Esophagus squamous epithelium (tissue), 5 donors: ENCODE results near the gene PGBD5. TPM values are rescaled to one million over a fixed set of nuclear protein-coding genes. Genes with fewer than 3 reads are reported as not detected.
"Not testable (repeated sequence)": the region's sequence is repeated elsewhere in the genome, so short reads cannot be mapped to it uniquely, and the experiment has no call there.

Experiments
- DNase-seq: peaks from one replicate; lab custom pipeline; 2025; lab: John Stamatoyannopoulos, UW
- H3K27ac ChIP-seq, 4 donors: fragments of 200-600 bp; sonication (generic); one replicate each; pipeline ENCODE4 v1.5.1; 2016 to 2019; ENCODE audit warnings: mild to moderate bottlenecking in 1 of 4
- H3K27me3 ChIP-seq, 4 donors: fragments of 200-600 bp; sonication (generic); 1 replicate in 3 of 4; 2 replicates in 1 of 4; pipeline versions ENCODE4 v1.5.1 to v1.6.0; 2017 to 2021; ENCODE audit warnings: antibody characterized with exemption in 1 of 4
- H3K36me3 ChIP-seq, 3 donors: fragments of 200-600 bp; sonication (generic); one replicate each; pipeline ENCODE4 v1.5.1; 2016 to 2019
- H3K4me1 ChIP-seq, 3 donors: fragments of 200-600 bp; sonication (generic); one replicate each; pipeline ENCODE4 v1.5.1; 2017 to 2019
- H3K4me3 ChIP-seq, 4 donors: fragments of 200-600 bp; sonication (generic); 1 replicate in 3 of 4; 2 replicates in 1 of 4; pipeline ENCODE4 v1.5.1; 2016 to 2019; ENCODE audit warnings: mild to moderate bottlenecking in 2 of 4, moderate library complexity in 1 of 4
- H3K9me3 ChIP-seq, 3 donors: fragments of 200-600 bp; sonication (generic); one replicate each; pipeline ENCODE4 v1.5.1; 2016 to 2019
- CTCF ChIP-seq, 6 experiments: fragments of 450-650 bp in 4 of 6; fragments of 200-600 bp in 2 of 6; sonication (generic) in 2 of 6; IDR thresholded peaks; one replicate each; pipeline ENCODE4 v1.5.1; 2016 to 2019; ENCODE audit warnings: antibody characterized with exemption in 6 of 6, mild to moderate bottlenecking in 4 of 6, moderate library complexity in 4 of 6
- POLR2A ChIP-seq, 4 donors: fragments of 450-650 bp; IDR thresholded peaks; one replicate each; pipeline ENCODE4 v1.6.1; 2017; ENCODE audit warnings: antibody characterized with exemption in 4 of 4, mild to moderate bottlenecking in 4 of 4, moderate library complexity in 3 of 4
- WGBS, 2 donors: methylation state at CpG; one replicate each; pipeline ENCODE4 v1.1.5; 2018; 5-methylcytosine and 5-hydroxymethylcytosine counted together
- intact Hi-C: fragments of 100-400 bp; cut with DNase I; formaldehyde crosslinking; loops from one replicate; pipeline ENCODE4 v1.15.0; 2022
- total RNA-seq, 4 donors: library from RNA; depleted of rRNA; stranded (reverse); fragments of >200 nt; gene quantifications; one replicate each; pipeline ENCODE4 v1.1.0, GENCODE V29; 2016
- donor health status: DM: yes; HTN: yes; CAD: no.

The PGBD5 gene
- 1 to 10 TPM in 3 of 4 donors, under 1 TPM in 1; under 0.01 to 6.1 (median 3.0) TPM for total RNA-seq

- Histone ChIP-seq H3K4me3 (peak within 1 kb of the TSS; percentile 33 to 78 (median 56)), H3K4me1 (peaks cover 11 to 25% (median 12%) of the 10 kb centered on the region in 3 donors), H3K27me3 (peaks cover 0 to 90% (median 8%) of the 10 kb centered on the region in 4 donors), H3K9me3 (no peaks in the 10 kb centered on the region), H3K36me3 (no peaks in the 10 kb centered on the region), H3K27ac (no peak within 1 kb of the TSS)
- WGBS, 2 donors = 7 to 15% methylated on average over 7 to 9 of the region's 93 CpGs
- TF ChIP-seq CTCF (IDR thresholded peaks at IDR 0.05) = no peak
- TF ChIP-seq POLR2A (IDR thresholded peaks at IDR 0.05) = no peak
- DNase-seq = no peak
- intact Hi-C loops = no loop called here
Measured at GRCh38 chr1:230426246-230427093, at the start of gene PGBD5. Gene PGBD5 (minus strand): TSS chr1:230426332. CDS start chr1:230425928, 404 bp downstream.

GRCh38 chr1:230474924-230475323 is 48.8 kb upstream of the PGBD5 start:
- intact Hi-C loops, H3K4me1 ChIP-seq, H3K27ac ChIP-seq, H3K9me3 ChIP-seq, DNase-seq, H3K4me3 ChIP-seq, H3K36me3 ChIP-seq: not testable (repeated sequence)
- H3K27me3 ChIP-seq = peaks cover 0 to 28% (median 0%) of the 10 kb centered on the region in 4 donors
- WGBS, 2 donors = 67 to 86% methylated on average over 5 of the region's 5 CpGs

- H3K4me3 ChIP-seq, H3K36me3 ChIP-seq, H3K9me3 ChIP-seq, DNase-seq, intact Hi-C loops, H3K27me3 ChIP-seq, H3K27ac ChIP-seq, H3K4me1 ChIP-seq: not testable (repeated sequence)
- WGBS, 2 donors = 88 to 100% methylated on average over 1 of the region's 1 CpG
Measured at GRCh38 chr1:230470750-230471149, 44.6 kb upstream of the PGBD5 start.

GRCh38 chr1:230469271-230469670 is 43.1 kb upstream of the PGBD5 start:
- intact Hi-C loops = no loop called here
- H3K36me3 ChIP-seq = no peaks in the 10 kb centered on the region
- no peak for TF ChIP-seq CTCF (IDR thresholded peaks at IDR 0.05)
- TF ChIP-seq POLR2A (IDR thresholded peaks at IDR 0.05) = no peak

GRCh38 chr1:230465691-230466090 is 39.6 kb upstream of the PGBD5 start:
- intact Hi-C loops = no loop called here

More at GRCh38 chr1:230469271-230469670, 43.1 kb upstream of the PGBD5 start:
- Histone ChIP-seq H3K9me3 (no peaks in the 10 kb centered on the region), H3K27me3 (no peaks in the 10 kb centered on the region), H3K27ac (no peak overlapping the region), H3K4me3 (no peak overlapping the region), H3K4me1 (no peaks in the 10 kb centered on the region)
- no peak for DNase-seq

More at GRCh38 chr1:230465691-230466090, 39.6 kb upstream of the PGBD5 start:
- no peak for DNase-seq
- TF ChIP-seq CTCF (IDR thresholded peaks at IDR 0.05) (no peak), POLR2A (IDR thresholded peaks at IDR 0.05) (no peak)
- Histone ChIP-seq H3K36me3 (no peaks in the 10 kb centered on the region), H3K27me3 (peaks cover 0 to 17% (median 0%) of the 10 kb centered on the region in 4 donors), H3K27ac (no peak overlapping the region), H3K9me3 (no peaks in the 10 kb centered on the region), H3K4me3 (no peak overlapping the region), H3K4me1 (no peaks in the 10 kb centered on the region)
- WGBS, 2 donors = 18 to 22% methylated on average over 1 of the region's 1 CpG
